Kidney tubule cell (primary cell): ENCODE results near the gene CCDC192.
A peak's percentile ranks its signal among the peaks of the same experiment; 100 is the strongest.
"Not testable (repeated sequence)": the region's sequence is repeated elsewhere in the genome, so short reads cannot be mapped to it uniquely, and the experiment has no call there.

Experiments used
- DNase-seq: peaks from one replicate; pipeline ENCODE4 v3.0.0-alpha.2; 2018; ENCODE audit warnings: low spot score

CCDC192 gene

GRCh38 chr5:127762412-127762811 is 59.2 kb downstream of the CCDC192 start:
- DNase-seq = no peak

GRCh38 chr5:127766676-127767335 is 63.6 kb downstream of the CCDC192 start:
- peak; percentile 4 for DNase-seq

DNA sequence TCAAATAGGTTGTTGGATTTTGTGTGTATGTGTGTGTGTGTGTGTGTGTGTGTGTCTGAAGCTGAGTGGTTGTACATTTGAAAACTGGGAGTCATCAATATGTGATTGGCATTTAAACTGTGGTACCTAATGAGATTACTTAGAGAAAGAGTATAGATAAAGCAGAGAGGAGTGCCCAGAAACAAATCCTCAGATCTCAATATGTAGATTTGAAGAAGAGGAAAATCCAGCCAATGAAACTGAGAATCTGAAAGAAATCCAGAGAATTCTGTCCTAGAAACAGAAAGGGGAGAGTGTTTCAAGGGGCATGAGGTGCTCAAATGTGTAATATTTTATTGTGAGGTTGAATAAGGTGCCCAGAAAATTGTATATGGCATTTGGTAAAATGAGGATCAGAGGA is 66.2 kb downstream of the CCDC192 start:
- no peak for DNase-seq

GRCh38 chr5:127770272-127770671 is 67.1 kb downstream of the CCDC192 start:
- DNase-seq = no peak

DNA sequence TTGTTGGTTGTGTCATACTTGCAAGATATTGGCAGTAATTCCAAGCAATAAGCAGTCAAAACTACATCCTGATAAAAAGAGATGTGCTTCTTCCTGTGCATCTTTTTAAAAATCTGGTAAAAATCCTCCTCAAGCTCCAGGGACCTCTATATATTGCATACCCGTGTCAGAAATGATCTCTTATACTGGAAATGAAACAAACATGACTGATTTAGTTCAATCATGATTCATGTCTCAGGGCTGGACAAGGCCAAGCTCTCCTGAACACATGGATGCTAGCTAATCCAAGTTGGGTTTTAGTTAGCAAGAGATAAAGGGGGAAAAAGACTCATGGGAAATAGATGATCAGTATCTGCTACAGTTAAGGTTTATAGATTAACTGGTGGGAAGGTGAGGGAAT is 69.3 kb downstream of the CCDC192 start:
- no peak for DNase-seq

- no peak for DNase-seq
These were observed 71.0 kb downstream of the CCDC192 start for GRCh38 chr5:127774221-127774620.

DNA sequence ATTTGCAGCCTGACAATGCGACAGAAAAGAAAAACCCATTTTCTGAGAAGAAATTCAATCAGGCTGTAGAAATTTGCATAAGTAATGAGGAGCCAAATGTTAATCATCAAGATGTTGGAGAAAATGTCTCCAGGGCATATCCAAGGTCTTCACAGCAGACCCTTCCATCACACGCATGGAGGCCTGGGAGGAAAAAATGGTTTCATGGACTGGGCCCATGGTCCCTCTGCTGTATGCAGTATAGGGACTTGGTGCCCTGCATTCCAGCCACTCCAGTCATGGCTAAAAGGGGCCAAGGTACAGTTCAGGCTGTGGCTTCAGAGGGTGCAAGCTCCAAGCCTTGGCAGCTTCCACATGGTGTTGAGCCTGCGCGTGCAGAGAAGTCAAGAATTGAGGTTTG is 73.3 kb downstream of the CCDC192 start:
- no peak for DNase-seq

DNA sequence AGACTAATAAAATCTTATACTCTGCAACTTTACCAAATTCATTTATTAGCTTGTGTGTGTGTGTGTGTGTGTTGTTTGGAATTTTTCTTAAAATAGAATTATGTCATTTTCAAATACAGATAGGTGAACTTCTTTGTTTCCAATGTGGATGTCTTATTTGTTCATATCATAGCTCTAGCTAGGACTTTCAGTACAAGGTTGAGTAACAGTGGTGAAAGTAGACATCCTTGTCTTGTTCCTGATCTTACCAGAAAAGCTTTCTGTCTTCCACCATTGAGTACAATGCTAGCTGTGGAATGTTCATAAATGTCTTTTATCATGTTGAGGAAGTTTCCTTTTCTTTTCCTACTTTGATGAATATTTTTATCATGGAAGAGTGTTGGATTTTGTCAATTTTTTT is 74.8 kb downstream of the CCDC192 start:
- DNase-seq = no peak

DNA sequence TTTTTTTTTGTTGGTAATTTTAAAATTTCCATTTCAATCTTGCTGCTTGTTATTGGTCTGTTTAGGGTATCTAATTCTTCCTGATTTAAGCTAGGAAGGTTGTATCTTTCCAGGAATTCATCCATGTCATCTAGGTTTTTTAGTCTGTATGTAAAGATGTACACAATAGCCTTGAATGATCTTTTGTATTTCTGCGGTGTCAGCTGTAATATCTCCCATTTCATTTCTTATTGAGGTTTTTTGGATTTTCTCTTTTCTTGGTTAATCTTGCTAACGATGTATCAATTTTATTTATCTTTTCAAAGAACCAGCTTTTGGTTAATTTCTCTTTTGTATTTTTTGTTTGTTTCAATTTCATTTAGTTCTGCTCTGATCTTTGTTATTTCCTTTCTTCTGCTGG is 79.3 kb downstream of the CCDC192 start:
- not testable (repeated sequence) for DNase-seq

GRCh38 chr5:127785098-127785927 is 82.1 kb downstream of the CCDC192 start:
- DNase-seq = peak; percentile 85

- DNase-seq = no peak
These were observed 88.2 kb downstream of the CCDC192 start for GRCh38 chr5:127791439-127791838.

GRCh38 chr5:127791908-127792307 is 88.7 kb downstream of the CCDC192 start:
- DNase-seq = not testable (repeated sequence)

- no peak for DNase-seq
These were observed 89.9 kb downstream of the CCDC192 start for GRCh38 chr5:127793052-127793451.

- no peak for DNase-seq
These were observed 90.7 kb downstream of the CCDC192 start for GRCh38 chr5:127793879-127794278.

DNA sequence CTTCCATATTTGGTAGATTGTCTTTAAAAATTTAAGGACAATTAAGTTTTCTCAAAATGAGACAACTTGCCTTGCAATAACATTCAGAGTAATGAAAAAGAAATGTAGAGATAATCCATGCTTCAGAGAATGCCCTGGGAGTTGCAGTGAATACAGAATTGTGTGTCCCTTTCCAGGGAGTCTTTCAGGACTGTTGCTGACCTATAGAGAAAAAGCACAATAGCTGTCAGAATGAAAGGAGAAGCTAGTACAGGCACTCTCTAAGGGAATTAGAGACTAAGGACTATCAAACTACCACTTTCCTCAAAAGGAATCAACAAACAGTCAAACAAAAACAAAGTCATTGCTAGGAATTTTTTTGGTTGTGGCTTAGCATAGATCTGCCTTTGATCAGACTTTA is 93.0 kb downstream of the CCDC192 start:
- no peak for DNase-seq

GRCh38 chr5:127799293-127799905 is 96.2 kb downstream of the CCDC192 start:
- no peak for DNase-seq

DNA sequence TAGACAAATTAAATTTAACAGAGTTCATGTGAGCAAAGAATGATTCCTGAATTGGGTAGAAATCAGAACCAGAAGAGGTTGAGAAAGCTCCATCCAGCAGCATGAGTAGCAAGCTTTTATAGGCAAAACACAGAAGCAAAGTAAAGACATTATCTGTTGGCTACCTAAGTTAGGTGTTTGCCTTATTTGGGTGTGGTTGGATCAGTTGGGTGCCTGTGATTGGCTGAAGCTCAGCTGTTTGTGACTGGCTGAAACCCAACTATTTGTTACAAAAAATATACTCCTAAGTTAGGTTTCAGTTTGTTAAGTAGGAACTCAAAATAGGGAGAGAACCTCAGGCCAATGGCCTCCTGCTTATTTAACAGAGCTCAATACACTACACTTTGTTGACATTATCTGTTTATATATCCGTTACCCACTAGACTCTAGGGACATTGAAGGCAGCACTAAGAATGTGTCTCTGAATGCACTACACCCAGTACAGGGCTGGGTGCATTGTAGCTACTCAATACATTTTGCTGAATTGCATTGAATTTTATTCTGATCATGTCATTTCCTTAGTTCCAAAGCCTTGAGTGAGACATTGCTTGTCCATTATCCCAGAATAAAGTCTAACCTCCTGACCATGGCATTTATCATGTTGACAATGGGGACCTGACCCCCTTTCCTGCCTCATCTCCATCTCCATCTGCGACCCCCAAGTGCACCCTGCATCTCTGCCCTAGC is 98.7 kb downstream of the CCDC192 start:
- peak; percentile 50 for DNase-seq

GRCh38 chr5:127802477-127802865 is 99.3 kb downstream of the CCDC192 start:
- no peak for DNase-seq

DNA sequence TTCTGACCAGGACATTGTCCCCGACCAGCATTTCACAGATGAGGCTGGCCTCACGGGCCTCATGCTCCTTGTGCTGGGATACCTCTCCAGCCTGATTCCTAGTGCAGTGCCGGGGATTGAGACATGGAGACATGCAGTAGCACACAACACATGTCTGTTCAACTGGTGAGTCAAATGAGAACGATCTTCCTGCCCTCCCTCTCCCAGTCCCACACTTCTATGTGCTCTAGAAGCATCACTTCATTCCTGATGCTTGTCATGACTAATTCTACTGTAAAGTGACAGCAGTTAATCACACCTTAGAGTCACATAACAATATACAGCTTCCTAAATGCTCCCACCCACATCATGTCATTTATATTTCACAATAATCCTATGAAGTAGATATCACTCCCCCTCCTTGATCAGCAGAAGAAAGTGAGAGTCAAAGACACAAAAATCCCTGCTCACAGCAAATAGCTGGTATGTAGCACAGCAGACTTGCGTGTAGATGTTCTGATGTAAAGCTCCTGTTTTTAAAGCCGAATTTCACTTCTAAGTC is 101.8 kb downstream of the CCDC192 start:
- peak; percentile 54 for DNase-seq

GRCh38 chr5:127805448-127805847 is 102.3 kb downstream of the CCDC192 start:
- no peak for DNase-seq

DNA sequence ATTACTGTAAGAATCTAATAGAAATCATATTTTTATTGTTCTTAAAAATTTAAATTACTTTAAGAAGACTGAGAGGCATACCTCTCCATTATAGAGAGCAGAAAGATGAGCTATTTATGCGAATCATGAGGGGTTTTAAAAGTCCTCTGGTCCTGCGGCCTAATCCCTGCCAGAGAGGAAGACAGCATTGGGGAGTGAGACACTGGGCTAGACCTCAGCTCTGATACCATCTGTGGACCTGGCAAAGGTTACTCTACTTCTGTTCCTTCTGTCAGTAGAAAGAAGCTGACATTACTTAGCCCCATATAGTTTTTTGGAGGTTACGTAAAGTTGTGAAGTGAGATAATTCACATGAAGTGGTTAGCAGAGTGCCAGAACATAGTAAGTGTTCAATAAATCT is 103.6 kb downstream of the CCDC192 start:
- DNase-seq = no peak

- no peak for DNase-seq
These were observed 106.3 kb downstream of the CCDC192 start for GRCh38 chr5:127809533-127809932.
